ENCODE measurements around the gene TTN.

DNA sequence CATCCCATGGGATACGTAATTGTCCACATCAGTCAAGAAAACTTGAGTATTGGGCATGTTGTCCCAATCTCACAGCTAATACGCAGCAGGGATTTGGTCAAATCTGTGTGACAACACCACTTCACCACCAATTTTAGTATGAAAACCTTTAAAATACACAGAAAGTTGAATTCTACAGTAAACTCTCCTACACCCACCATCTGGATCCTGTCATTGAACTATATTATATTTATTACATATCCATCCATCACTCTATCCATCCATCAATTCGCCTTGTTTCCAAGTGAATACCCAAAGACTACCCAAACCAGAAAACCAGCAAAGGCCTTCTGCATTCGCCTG is 328.0 kb downstream of the TTN start:
- TF ChIP-seq EZH2 (IDR thresholded peaks at IDR 0.05; ENCODE audit: low read depth, low read length, severe bottlenecking) (no peak), CREB1 (IDR thresholded peaks at IDR 0.05) (no peak), ZNF274 (IDR thresholded peaks at IDR 0.05; ENCODE audit: borderline replicate concordance, extremely low read depth, low read length) (no peak), POLR2A (IDR thresholded peaks at IDR 0.05; ENCODE audit: control extremely low read depth in 1 of 2, low read depth in 2 of 2, low read length in 2 of 2) (no peak), RBBP5 (IDR thresholded peaks at IDR 0.05; ENCODE audit: borderline replicate concordance, low read depth, low read length) (no peak)
- TF ChIP-seq, protein P1, sequence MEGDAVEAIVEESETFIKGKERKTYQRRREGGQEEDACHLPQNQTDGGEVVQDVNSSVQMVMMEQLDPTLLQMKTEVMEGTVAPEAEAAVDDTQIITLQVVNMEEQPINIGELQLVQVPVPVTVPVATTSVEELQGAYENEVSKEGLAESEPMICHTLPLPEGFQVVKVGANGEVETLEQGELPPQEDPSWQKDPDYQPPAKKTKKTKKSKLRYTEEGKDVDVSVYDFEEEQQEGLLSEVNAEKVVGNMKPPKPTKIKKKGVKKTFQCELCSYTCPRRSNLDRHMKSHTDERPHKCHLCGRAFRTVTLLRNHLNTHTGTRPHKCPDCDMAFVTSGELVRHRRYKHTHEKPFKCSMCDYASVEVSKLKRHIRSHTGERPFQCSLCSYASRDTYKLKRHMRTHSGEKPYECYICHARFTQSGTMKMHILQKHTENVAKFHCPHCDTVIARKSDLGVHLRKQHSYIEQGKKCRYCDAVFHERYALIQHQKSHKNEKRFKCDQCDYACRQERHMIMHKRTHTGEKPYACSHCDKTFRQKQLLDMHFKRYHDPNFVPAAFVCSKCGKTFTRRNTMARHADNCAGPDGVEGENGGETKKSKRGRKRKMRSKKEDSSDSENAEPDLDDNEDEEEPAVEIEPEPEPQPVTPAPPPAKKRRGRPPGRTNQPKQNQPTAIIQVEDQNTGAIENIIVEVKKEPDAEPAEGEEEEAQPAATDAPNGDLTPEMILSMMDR (IDR thresholded peaks at IDR 0.05; ENCODE audit: control extremely low read depth in 1 of 3, insufficient read depth in 1 of 3, low read depth in 1 of 3, low read length in 3 of 3) = no peak
- TF ChIP-seq, protein P2, sequence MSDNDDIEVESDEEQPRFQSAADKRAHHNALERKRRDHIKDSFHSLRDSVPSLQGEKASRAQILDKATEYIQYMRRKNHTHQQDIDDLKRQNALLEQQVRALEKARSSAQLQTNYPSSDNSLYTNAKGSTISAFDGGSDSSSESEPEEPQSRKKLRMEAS (IDR thresholded peaks at IDR 0.05) = no peak

All from H1 (cell line).